GM04503 (cell line): ENCODE data around the gene RAN.
"Not testable (repeated sequence)": the region's sequence is repeated elsewhere in the genome, so short reads cannot be mapped to it uniquely, and the experiment has no call there.

ENCODE experiments used
- DNase-seq: peaks from one replicate; pipeline ENCODE4 v3.0.0-alpha.2; 2012; ENCODE audit warnings: low read depth

Gene RAN

DNA sequence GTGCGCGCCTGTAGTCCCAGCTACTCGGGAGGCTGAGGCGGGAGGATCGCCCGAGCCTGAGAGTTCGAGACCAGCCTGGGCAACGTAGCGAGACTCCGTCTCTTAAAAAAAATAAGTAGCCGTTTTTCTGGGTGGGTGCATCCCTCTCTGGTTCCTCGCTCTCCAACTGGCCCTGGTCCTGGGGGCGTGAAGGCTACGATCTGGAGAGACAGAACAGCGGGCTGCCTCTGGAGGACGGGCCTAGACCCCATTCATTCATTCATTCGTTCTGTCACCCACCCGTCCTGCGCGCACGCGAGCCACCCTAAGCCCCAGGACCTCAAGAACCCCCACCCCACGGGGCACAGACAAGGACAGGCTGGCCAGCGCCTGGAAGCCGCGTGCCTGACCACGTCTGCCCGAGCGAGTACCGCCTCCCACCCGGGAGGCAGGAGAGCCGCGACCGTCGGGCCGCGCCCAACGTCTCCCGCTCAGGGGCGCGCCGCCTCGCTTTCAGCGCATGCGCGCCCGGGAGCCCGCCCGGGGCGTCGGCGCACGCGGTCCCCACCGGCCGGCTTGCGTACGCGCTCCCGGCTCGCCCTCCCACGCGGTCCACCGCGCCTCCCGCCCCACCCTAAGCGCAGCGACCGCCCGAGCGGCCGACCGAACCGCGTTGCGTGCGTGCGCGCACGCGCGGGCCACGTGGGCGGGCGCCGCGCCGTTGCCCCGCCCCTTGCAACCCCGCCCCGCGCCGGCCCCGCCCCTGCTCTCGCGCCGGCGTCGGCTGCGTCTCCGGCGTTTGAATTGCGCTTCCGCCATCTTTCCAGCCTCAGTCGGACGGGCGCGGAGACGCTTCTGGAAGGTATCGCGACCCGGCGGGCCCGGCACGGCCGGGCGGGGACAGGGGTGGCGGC is at the start of gene RAN:
Gene RAN, plus strand, starts transcription at position 781 of the 893 bp plus-strand sequence. CDS start 528 bp downstream, outside the sequence.
- DNase-seq: peak; percentile 42

DNA sequence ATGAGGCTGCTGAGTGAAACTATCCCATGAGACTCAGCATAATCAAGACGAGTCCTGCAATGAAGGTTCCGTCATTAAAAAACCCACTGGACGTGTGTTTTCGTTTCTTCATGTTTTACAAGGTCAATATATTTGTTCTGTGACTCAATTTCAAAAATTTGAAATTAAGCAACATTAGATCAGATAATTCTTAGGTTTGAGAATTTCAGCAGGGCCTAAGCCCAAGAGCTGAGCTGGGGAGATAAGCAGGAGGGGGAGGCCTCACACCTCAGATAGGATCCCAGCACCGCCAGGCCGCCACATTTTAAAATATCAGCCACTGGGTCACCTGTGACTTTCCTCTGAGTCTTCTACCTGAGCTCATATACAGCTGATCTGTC is 46.1 kb upstream of the RAN start:
- no peak for DNase-seq

DNA sequence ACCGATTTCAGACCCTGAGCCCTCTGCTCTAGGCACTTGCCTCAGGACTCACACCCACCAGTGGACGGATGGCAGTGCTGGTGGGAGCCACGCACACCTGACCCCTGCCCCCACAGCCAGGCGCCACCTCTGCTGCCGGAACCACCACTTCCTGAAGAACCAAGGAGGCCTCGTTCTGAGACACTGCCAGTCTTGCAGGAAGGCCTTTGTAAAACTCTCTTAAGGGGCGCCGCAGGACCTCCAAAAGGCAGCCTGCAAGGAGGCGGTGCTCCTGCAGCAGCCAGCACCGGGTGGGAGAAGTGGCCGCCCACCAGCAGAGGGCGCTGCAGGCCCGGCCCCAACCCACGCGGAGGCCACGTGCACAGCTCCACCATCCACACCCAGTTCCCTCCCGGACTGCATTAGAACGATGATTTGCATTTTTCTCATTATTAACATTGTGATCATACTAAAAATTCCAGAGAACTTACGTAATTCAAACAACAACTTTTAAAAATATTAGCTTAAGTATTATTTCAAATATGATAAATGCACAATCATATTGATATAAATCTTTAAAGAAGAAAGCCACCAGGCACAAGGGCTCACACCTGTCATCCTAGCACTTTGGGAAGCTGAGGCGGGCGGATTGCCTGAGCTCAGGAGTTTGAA is 45.6 kb upstream of the RAN start:
- no peak for DNase-seq

DNA sequence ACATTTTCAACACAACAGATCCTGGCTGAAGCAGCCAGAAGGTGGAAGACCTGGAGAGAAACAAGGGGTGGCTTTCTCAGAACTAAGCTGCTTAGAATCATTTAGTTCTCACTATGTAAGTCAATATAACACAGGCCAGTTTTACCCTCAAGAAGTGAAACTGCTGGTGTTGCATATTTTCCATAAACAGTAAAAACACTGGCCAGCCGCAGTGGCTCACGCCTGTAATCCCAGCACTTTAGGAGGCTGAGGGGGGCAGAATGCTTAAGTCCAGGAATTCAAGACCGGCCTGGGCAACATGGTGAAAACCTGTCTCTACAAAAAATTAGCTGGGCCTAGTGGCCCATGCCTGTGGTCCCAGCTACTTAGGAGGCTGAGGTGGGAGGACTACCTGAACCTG is 44.4 kb upstream of the RAN start:
- no peak for DNase-seq

DNA sequence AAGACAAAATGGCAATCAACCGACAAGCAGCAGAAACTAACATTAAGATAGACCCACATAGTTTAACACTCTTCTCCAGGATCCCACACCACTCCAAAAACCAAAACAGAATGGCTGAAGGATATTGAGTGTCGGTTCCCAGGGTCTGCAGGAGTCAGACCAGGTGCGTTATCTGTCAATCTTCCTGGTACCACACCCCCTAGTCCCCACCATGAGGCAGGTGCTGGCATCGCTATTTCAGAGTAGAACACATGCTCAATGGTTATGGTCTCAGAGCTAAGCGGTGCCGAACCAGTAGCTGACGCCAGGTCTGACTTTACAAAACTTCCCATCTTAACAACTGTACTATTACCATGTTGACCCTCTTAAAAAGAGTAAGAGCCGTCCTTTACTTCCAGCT is 43.0 kb upstream of the RAN start:
- no peak for DNase-seq

DNA sequence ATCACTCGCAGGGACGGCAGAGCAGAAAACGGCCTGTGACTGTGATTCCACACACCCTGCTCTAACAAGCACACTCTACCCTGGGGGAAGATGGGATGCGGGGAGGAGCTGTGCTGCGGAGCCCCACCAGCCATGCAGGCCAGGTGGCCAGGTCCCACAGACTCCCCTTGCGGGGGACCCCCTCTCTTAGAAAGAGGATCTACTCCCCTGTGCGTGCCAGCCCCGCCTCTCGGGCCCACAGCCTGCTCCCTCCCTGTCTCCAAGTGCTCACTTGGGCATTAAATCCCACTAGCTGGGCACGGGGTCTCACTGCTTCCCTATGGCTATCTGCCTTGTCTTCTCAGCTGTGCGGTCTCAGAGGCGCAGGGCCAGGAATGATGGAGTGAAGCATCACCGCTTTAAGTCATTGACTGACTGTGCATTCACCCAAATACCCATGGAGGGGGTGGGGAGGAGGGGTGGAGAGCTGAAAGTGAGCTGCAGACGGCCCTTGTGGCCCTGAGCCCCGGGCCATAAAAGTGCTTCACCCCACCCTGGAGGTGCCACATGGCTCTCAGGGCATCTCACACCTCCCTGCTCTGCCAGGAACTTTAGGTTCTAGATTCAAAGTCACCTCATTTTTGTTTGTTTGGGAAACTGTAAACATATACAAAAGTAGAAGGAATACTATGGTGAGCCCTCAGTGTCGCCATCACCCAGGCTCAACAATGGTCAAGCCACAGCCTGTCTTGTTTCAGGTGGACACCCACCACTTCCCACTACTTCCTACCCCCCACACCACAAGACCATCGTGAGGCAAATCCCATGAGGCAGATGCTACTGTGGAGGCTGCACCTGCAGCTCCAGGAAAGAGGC is 42.2 kb upstream of the RAN start:
- no peak for DNase-seq

DNA sequence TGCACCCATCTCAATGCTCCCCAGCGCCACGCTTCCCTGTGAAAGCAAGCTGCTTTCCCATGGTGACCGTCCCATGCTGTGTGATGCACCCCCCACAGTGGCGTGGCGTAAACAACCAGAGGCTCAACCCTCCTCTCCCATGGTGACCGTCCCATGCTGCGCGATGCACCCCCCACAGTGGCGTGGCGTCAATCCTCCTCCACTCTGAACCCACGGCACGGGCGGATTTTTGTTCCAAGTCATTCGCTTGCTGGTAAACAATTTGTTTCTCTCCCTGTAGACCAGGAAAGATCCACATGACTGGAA is 41.7 kb upstream of the RAN start:
- no peak for DNase-seq

DNA sequence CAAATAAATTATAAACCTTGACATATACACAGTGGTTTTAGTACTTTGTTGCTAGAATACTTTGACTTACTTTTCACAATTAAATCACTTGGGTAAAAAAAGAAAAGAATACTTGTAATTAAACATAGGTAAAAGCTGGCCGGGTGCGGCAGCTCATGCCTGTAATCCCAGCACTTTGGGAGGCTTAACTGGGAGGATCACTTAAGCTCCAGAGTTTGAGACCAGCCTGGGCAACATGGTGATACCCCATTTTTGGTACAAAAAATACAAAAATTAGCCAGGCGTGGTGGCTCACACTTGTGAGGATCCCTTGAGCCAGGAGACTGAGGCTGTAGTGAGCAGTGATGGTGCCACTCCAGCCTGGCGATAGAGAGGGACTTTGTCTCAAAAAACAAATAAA is 40.6 kb upstream of the RAN start:
- DNase-seq: no peak

DNA sequence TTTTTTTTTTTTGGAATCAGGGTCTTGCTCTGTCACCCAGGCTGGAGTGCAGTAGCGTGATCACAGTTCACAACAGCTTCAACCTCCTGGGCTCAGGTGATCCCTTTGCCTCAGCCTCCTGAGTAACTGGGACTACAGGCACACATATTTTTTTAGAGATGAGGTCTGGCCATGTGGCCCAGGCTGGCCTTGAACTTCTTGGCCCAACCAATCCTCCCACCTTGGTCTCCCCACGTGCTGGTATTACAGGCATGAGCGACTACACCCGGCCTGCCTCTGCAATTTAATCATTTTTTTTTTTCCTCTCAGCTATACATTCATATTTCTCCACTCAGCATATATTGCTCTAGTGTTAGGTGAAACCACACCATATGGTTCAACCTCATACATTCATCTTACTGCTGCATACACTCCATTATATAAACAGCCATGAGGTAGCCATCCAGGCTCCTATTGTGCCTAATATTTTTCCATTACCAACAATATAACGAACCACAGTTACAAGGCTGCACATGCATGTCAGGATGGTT is 39.9 kb upstream of the RAN start:
- DNase-seq: no peak

DNA sequence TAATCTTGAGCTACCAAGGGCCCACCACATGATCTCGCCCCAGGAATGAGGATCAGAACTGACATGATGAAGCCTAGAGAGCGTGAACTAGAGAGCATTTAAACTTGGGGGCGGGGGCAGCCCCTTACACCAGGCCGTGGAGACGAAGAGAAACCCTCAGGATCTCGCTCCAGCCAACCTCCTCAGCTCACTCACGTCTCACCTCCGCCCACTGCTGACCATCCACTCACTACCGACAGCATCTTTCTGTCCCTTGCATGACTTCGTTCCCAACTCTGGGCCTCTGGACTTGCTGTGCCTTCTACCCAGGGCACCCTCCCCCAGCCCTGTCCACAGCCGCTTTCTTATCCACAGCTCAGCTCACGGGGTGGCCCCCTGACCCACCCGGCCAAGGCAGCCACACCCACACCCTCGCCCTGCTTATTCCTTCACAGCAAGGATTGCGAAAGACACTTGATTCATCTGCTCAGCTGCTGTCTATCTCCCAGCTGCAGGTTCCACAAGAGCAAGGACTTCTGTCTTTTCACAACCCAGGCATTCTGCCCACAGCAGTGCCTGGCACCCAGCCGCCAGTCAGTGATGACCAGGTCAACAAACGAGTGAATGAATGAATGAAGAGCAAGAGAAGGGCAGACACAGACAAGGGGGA is 39.2 kb upstream of the RAN start:
- DNase-seq: peak; percentile 54

DNA sequence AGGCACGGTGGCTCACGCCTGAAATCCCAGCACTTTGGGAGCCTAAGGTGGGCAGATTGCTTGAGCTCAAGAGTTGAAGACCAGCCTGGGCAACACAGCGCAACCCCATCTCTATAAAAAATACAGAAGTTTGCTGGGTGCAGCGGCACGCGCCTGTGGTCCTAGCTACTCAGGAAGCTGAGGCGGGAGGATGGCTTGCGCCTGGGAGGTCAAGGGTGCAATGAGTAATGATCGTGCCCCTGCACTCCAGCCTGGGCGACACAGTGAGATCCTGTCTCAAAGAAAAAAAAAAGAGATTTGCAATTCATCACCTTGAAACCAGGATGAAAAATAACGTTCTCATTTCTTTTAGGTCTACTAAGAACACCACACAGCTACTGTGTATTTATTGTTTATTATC is 36.9 kb upstream of the RAN start:
- DNase-seq: no peak

DNA sequence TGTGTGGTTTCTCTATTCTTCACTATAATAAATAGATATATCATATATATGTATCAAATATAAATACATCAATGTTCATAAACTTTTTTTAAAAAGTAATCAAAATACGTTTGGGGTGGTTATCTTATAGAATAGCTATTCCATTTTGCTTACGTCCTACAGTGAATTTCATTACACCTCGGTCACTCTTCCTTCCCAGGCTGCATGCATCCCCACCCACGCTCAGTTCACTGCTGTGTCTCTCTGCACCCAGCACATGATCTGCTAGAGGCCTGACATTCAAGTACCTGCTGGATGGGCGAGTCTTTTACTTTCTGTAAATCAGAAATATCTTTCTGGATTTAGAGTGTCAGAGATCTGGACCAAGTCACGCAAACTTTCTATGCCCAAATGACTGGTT is 36.4 kb upstream of the RAN start:
- DNase-seq: no peak

DNA sequence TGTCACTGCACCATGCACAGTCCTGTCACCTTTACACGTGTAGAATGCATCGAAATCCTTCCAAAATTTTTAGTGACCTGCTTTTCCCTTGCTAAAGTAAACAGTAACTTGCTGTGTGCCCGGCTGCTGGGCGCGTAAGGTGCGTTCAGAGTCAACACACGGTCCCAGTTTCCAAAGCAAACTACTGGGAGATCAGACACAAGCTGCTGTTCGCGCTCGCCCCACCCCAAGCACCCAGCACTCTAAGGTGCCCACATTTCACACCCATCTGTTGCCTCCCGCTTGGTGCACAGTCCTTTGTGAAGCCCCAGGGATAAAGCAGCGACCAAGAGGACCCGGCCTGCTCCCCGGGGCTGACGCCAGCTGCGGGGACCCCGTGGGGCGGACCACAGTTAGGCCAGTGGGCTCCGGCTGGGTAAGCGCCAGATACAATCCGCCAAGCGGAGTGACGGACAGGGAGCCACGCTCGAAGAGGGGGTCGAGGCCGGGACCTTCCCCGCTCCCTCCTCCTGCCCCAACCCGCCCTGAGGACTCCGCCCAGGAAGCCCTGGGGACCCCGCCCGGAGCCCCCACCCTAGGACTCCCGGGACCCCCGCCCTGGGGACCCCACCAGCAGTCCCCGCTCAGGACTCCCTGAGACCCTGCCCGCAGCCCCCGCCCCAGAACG is 33.4 kb upstream of the RAN start:
- no peak for DNase-seq

DNA sequence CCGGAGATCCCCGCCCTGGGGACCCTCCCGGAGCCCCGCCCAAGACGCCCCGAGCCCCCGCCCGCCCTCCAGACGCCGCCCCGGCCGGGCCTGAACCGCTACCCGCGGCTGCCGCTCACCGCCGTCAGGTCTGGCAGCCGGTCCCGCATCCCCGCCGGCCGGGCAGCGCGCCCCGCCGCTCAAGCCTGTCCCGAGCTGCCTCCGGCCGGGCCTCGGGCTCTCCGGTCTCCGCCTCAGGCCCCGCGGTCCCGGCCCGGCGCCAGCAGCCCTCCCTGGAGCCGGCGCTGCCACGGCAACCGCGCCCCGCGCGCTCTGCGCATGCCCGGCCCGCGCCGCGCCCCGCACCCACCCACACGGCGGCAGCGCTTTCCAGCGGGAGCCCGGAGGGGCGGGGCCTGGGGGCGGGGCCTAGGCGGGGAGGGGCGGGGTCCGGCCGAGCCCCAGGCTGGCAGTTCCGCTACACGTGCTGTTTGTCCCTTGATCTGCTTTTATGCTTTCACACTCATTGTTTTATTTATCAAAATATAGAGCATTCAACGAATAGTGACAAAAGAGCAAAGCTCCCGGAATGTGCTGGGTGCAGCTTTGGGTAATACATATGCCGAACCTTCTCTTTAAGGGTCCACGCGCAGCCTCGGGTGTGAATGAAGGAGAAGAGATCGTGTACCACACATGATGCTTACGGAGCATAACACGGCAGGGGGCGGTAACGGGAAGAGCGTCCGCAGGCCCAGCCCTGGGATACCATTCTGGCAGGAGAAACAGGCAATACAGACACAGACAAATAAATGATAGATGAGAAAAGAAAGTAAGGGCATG is 32.7 kb upstream of the RAN start, which contains the start of gene STX2:
Gene STX2, minus strand, starts transcription at position 300 of the 819 bp plus-strand sequence. Its CDS starts 151 bp downstream, at position 149.
- DNase-seq: peak; percentile 38

DNA sequence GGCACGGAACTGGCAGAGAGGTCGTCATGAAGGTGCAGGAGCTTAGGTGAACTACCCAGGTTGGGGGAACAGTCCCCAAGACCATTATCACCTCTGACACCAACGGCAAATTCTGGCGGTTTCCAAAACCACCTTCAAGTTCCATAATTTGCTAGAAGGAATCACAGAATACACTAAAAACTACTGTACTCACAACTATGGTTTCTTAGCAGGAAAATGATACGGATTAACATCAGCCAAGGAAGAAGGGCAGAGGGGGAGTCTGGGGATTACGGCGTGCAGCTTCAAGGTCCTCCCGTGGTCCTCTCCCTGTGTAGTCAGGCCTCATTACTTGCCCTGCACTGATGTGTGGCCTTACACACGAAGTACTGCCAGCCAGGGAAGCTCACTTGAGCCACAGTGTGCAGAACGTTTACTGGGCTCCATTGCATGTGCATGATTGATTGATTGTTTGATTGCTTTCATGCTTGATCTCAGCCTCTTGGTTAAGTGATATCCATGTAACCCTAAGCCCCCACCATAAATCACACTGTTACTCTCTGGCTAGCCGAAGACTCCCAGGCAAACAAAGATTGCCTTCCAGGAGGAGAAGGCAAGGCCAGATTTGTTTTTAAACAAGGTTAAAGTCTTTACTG is 32.0 kb upstream of the RAN start:
- DNase-seq: no peak

DNA sequence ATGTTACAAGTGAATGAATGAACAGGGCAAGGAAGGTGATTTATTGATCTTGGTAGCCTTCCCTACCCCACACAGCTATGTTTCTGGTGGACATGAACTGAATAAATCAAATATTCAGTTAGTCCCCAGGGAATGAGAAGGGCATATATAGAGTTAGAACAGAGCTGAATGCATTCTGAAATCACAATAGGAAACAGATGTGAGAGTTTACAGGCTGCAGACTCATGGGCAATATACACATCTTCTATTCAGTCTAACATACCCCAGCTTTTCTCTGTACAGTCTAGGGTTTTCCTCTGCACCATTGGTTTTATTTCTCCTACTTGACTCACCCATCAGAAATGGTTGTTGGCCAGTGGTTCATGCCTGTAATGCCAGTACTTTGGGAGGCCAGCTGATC is 25.5 kb upstream of the RAN start:
- DNase-seq: peak; percentile 76

DNA sequence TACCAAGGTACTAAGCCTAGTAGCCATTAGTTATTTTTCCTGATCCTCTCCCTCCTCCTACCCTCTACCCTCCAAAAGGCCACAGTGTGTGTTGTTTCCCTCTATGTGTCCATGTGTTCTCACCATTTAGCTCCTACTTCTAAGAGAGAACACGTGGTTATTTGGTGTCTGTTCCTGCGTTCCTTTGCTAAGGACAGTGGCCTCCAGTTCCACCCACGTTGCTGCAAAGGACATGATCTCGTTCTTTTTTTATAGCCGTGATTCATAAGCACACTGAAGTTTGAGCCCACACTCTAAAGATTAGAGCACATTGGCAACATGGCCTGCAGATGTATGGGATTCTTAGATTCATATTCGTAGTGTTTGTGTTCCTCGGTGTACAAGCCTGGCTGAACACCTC is 24.8 kb upstream of the RAN start:
- no peak for DNase-seq

DNA sequence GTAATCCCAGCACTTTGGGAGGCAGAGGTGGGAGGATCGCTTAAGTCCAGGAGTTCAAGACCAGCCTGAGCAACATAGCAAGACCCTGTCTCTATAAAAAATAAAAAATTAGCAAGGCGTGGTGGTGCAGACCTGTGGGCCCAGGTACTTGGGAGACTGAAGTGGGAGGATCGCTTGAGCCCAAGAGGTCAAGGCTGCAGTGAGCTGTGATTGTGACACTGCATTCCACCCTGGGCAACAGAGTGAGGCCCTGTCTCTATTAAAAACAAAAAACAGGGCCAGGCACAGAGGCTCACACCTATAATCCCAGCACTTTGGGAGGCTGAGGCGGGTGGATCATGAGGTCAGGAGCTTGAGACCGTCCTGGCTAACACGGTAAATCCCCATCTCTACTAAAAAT is 23.8 kb upstream of the RAN start:
- DNase-seq: not testable (repeated sequence)

DNA sequence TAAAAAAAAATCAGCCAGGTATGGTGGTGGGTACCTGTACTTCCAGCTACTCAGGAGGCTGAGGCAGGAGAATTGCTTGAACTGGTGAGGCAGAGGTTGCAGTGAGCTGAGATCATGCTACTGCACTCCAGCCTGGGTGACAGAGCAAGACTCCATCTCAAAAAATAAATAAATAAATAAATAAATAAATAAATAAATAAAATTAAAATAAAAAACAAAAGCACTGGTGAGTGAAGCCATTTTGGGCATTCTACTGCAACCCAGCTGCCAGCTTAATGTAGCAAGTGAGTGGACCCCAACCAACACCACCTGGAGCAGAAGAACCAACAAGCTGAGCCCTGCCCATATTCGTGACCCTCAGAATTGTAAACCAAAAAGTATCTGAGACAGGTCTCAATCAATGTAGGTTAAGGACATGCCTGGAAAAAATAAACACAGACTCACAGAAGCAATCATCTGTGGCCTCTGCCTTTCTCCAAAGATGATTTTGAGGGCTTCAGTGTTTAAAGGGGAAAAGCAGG is 23.0 kb upstream of the RAN start:
- not testable (repeated sequence) for DNase-seq
